GM23338 (cell line): ENCODE results near the gene CCL7. TPM values are rescaled to one million over a fixed set of nuclear protein-coding genes. Genes with fewer than 3 reads are reported as not detected.

Experiments
- CREB1 ChIP-seq: fragments of 250-450 bp; sonication (Bioruptor Pico); IDR thresholded peaks from 2 replicates; pipeline ENCODE4 v1.5.0; 2020; ENCODE audit warnings: low read depth, mild to moderate bottlenecking, moderate library complexity
- JUNB ChIP-seq: IDR thresholded peaks from one replicate; pipeline ENCODE4 v1.6.1; 2016; ENCODE audit warnings: antibody characterized with exemption; ENCODE audit not compliant: unreplicated experiment
- REST ChIP-seq: IDR thresholded peaks from one replicate; pipeline ENCODE4 v1.6.1; 2018; ENCODE audit warnings: antibody characterized with exemption; ENCODE audit not compliant: unreplicated experiment
- STAT1 ChIP-seq: IDR thresholded peaks from one replicate; pipeline ENCODE4 v1.6.1; 2016; ENCODE audit warnings: antibody characterized with exemption; ENCODE audit not compliant: unreplicated experiment
- ZNF114 ChIP-seq: fragments of 250-450 bp; sonication (Bioruptor Pico); IDR thresholded peaks from 2 replicates; pipeline ENCODE4 v1.5.0; 2020; ENCODE audit warnings: mild to moderate bottlenecking, moderate library complexity
- ZNF462 ChIP-seq: fragments of 250-450 bp; sonication (Bioruptor Pico); IDR thresholded peaks from 2 replicates; pipeline ENCODE4 v1.5.0; 2020; ENCODE audit warnings: mild to moderate bottlenecking, moderate library complexity
- polyA plus RNA-seq: library from polyadenylated mRNA; unstranded; fragments of >200 nt; fragmentation: Nextera tagmentation; extraction: Ambion mirVana; gene quantifications from 2 replicates; pipeline ENCODE4 v1.2.1, GENCODE V29; 2016
- total RNA-seq: library from RNA; depleted of rRNA; stranded (reverse); fragments of >200 nt; shearing (Covaris generic); gene quantifications from 2 replicates; pipeline ENCODE4 v1.2.3, GENCODE V29; 2014

The CCL7 gene
- total and polyA plus RNA-seq, 2 experiments from 2014 or later = not detected

GRCh38 chr17:34255841-34256240 lies 14.2 kb upstream of the CCL7 start (continued):
- TF ChIP-seq REST (no peak), JUNB (no peak), ZNF462 (CRISPR knock-in tag) (no peak), STAT1 (no peak), CREB1 (CRISPR knock-in tag) (no peak), ZNF114 (CRISPR knock-in tag) (no peak)
